AG04449 (cell line): ENCODE measurements around the gene TUT1.
A peak's percentile ranks its signal among the peaks of the same experiment; 100 is the strongest.

Experiments used
- CTCF ChIA-PET: fragments of 350-600 bp; formaldehyde crosslinking; extraction: SDS; loops from one replicate; lab custom pipeline; 2021; ENCODE audit warnings: antibody characterized with exemption; lab: Yijun Ruan, JAX
- POLR2A ChIA-PET: fragments of 400-600, 350-600 bp; formaldehyde crosslinking; extraction: SDS; loops from one replicate; lab custom pipeline; 2020; ENCODE audit warnings: antibody characterized with exemption, inconsistent platforms; lab: Yijun Ruan, JAX
- DNase-seq: peaks from one replicate; pipeline ENCODE4 v3.0.0-alpha.2; 2010; ENCODE audit warnings: low read depth, low spot score
- H3K4me3 ChIP-seq: 2 replicates; pipeline ENCODE4 v1.5.1; 2011; ENCODE audit warnings: low read depth, mild to moderate bottlenecking, control low read depth, low read length
- CTCF ChIP-seq: IDR thresholded peaks from one replicate; pipeline ENCODE4 v1.5.1; 2011; ENCODE audit warnings: mild to moderate bottlenecking, moderate library complexity, low read length, control low read depth, inconsistent platforms; ENCODE audit not compliant: insufficient read depth; ENCODE audit errors: missing control alignments

Gene TUT1

GRCh38 chr11:62605902-62606301, 14.6 kb upstream of the TUT1 start:
- ChIA-PET POLR2A (interaction anchor here (2.6 kb wide), 1 partner anchor 14 kb away, joined by 11 read pairs; the partner anchor contains the start of gene TUT1), CTCF (interaction anchor here (12.0 kb wide), 1 partner anchor 12 kb away, joined by 95 read pairs; the partner anchor contains the start of gene TUT1)
- DNase-seq, result no peak
- no peak overlapping the region for H3K4me3 ChIP-seq
- no peak for TF ChIP-seq CTCF

- H3K4me3 ChIP-seq, result no peak overlapping the region
- ChIA-PET POLR2A (interaction anchor here (2.6 kb wide), 1 partner anchor 14 kb away, joined by 11 read pairs; the partner anchor contains the start of gene TUT1), CTCF (interaction anchor here (12.0 kb wide), 1 partner anchor 11 kb away, joined by 95 read pairs; the partner anchor contains the start of gene TUT1)
- TF ChIP-seq CTCF, result no peak
- DNase-seq, result no peak
Observed at GRCh38 chr11:62605467-62605866, 14.1 kb upstream of the TUT1 start.

GRCh38 chr11:62604460-62605120, 13.3 kb upstream of the TUT1 start:
- no peak overlapping the region for H3K4me3 ChIP-seq
- ChIA-PET POLR2A (interaction anchor here (2.6 kb wide), 1 partner anchor 13 kb away, joined by 11 read pairs; the partner anchor contains the start of gene TUT1), CTCF (interaction anchor here (1.3 to 12.0 kb wide), 6 partner anchors 7 to 210 kb away, joined by 3 to 95 read pairs (median 6); partner anchors contain the start of genes B3GAT3, EML3, ROM1 and TUT1)
- DNase-seq, result no peak
- no peak for TF ChIP-seq CTCF

- CTCF ChIA-PET, result interaction anchor here (1.0 to 12.0 kb wide), 7 partner anchors 8 to 209 kb away, joined by 3 to 95 read pairs (median 5); partner anchors contain the start of genes B3GAT3, EML3, ROM1 and TUT1
- H3K4me3 ChIP-seq, result no peak overlapping the region
- TF ChIP-seq CTCF, result no peak
- POLR2A ChIA-PET, result interaction anchor here (2.6 kb wide), 1 partner anchor 12 kb away, joined by 11 read pairs; the partner anchor contains the start of gene TUT1
- no peak for DNase-seq
Observed at GRCh38 chr11:62603776-62604299, 12.5 kb upstream of the TUT1 start.

GRCh38 chr11:62603072-62603408, 11.7 kb upstream of the TUT1 start:
- ChIA-PET POLR2A (no interaction called here), CTCF (interaction anchor here (1.0 to 12.0 kb wide), 5 partner anchors 9 to 178 kb away, joined by 3 to 95 read pairs (median 6); partner anchors contain the start of genes EML3, ROM1 and TUT1)
- no peak for TF ChIP-seq CTCF
- no peak for DNase-seq
- peak overlapping the region; percentile 56 for H3K4me3 ChIP-seq
